Activated CD4-positive, alpha-beta T cell treated with anti-CD3 and anti-CD28 coated beads, Interleukin-10, Interleukin-2, amounts not matched to agents 100 ng/mL and 50 ng/mL, durations not matched to agents 16 hours and 8 hours (primary cell): ENCODE results near the gene ARPC2.

Experiments
- DNase-seq: peaks from one replicate; pipeline ENCODE4 v3.0.0-alpha.2; 2020

ARPC2 gene

DNA sequence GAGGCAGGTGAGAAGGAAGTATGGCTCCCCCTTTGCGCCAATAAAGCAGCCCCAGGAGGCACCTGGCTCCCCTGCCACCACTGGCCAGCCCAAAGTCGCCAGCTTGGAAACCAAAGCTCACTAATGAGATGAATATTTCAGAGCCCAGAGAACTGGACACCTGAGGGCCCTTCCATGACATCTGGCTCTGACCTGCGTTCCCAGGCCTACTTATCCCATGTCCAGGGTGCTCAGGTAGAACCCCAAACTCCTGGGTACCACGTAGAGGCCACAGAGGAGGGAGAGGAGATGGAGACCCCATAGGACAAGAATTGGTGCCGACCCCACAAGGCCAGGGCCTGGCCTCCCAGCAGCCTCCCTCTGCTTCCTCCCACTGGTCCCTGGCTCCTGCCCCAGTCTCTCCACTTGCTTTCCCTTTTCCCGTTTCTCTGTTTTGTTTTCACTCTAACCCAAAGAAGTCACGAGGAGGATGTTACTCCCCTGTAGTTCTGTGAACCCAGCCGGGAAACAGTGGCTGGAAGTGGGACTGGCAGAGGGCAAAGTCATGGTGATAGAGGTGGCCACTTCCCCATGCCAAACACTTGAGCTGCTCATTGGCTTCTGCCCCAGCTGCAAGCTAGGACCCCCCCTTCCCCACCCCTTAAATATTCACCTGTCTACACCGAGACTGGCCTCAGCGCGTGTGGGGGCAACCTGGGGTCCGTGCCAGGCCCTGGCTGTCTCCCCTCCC, 74.5 kb downstream of the ARPC2 start:
- DNase-seq, result peak; percentile 33

DNA sequence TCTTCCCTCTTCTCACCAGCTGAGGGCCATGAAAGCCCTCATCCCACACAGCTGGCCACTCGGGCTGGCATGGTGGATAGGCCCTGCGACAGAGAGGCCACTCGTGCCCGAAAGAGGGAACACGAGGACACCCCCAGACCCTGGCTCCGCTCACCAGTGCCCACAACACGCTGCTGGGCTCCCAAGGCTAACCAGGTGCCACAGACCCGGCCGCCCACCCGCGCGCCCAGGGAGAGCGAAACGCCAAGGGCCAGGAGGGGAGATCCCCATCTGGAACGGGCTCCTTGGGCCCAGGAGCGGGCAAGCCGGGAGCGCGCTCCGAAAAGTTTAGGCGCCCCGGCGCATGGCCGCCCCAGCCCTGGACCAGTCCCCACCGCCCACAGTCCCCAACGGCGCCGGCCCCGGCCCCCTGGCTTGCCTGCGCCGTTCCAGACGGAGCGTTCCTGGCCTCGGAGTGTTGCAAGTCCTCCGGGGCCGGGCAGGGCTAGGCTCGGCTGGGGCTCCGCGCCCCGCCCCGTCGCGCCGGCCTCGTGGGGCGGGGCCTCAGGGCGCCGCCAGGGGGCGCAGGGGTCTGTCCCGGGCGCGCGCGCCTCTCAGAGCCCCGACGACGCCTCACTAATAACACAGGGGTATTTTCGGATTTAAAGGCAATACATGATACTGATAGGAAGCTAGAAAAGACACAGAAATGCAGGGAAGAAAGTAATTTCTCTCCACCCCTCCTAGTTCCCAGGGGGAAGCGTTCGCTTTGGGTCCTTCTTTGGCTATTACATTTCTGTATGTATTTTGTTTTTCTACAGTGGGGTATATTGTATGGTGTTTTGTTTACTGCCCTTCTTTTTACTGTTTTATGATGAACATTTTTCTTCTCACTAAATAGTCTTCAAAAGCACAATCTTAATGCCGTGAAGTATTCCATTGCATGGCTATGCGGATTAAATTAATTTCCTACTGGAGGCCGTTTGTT, 75.3 kb downstream of the ARPC2 start, which contains the start of gene TMBIM1:
TMBIM1 (minus strand) TSS at position 456 of the 967 bp plus-strand sequence. CDS start 10,362 bp downstream, outside the sequence.
- peak; percentile 85 for DNase-seq

DNA sequence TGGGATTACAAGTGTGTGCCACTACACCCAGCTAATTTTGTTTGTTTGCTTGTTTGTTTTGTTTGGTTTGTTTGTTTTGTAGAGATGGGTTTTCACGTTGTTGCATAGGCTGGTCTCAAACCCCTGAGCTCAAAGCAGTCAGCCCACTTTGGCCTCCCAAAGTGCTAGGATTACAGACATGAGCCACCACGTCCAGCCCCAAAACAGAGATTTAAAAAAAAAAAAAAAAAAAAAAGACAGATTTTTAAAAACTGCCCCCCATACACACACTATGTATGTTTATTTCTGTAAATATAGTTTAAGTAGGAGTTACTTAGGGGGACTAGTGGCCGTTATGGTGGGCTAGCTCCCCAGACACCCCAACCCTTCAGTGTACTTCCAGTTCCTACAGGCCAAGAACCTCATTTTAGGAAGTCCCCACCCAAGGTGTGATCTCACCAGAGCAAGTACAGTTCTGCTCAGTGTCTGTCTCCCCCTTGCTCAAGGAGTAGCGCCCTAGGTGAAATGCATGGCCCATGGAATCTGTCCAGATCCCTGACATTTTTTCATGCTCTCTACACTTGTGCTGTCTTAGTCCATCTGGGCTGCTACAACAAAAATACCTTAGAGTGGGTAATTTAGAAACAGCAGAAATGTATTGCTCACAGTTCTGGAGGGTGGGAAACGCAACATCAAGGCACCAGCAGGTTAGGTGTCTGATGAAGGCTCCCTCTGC, 76.9 kb downstream of the ARPC2 start:
- DNase-seq, result no peak

DNA sequence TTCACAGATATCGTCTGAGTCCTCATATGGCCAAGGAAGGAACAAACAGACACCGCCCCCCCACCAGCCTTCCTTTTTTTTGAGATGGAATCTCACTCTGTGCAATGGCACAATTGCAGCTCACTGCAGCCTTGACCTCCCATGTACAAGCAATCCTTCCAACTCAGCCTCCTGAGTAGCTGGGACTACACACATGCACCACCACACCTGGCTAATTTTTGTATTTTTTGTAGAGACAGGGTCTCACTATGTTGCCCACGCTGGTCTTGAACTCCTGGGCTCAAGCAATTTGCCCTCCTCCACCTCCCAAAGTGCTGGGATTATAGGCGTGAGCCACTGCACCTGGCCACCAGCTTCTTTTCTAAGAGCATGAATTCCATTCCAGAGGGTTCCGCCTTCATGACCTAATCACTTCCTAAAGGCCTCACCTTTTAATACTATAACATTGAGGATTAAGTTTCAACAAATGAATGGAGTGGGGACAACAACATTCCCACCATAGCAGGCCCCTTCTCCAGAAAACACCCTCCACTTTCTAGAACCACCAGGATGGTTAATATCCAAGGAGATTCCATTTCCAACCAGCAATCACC, 77.5 kb downstream of the ARPC2 start:
- DNase-seq, result no peak

DNA sequence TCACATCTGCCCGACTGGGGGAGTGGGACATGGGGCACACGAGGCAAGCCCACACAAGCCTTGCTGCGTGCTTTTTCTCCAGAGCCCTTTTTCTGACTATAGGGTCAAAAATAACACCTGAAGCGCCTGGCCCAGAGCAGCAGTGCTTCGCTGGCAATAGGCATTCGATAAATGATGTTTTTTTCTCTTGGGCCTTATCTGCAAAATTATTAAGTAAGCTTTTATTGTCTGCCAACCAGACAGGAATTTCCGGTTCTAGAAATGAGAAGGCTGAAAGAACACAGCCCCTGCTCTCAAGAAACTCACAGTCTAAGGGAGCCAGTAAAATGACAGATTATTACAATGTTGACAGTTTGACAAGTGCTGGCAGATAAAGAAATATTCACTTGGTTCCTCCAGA, 78.0 kb downstream of the ARPC2 start:
- peak; percentile 10 for DNase-seq

DNA sequence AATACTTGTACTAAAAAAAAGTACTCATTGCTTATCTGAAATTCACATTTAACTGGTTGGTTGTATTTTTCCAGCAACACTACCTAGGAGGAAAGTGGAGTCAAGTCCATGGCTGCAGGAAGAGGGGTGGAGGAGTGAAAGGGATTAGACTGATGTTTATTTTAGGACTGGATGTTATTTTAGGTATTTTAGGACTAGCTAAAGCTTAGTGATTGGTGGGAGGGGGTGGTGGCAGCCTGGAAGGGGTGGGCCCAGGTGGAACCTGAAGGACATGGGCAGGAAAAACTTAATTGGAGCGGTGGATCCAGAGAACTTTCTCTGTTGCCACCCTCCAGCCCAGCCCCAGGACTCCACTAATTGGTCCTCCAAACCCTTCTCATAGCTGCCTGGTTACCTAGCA, 79.2 kb downstream of the ARPC2 start:
- no peak for DNase-seq

DNA sequence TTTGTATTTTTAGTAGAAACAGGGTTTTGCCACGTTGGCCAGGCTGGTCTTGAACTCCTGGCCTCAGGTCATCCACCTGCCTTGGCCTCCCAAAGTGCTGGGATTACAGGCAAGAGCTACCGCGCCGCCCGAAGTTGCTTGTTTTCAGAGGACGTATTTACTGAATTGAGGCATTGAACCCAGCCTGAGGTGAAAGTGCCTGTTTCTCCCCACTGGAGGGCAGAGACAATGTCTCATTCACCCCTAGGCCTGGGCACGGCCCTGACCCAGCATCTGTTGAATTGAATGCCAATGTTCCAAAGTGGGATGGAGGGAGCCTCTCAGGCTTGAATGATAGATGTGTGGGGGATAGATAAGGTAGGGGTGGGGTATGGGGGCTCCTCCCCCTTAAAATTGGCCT, 79.9 kb downstream of the ARPC2 start:
- DNase-seq, result no peak

DNA sequence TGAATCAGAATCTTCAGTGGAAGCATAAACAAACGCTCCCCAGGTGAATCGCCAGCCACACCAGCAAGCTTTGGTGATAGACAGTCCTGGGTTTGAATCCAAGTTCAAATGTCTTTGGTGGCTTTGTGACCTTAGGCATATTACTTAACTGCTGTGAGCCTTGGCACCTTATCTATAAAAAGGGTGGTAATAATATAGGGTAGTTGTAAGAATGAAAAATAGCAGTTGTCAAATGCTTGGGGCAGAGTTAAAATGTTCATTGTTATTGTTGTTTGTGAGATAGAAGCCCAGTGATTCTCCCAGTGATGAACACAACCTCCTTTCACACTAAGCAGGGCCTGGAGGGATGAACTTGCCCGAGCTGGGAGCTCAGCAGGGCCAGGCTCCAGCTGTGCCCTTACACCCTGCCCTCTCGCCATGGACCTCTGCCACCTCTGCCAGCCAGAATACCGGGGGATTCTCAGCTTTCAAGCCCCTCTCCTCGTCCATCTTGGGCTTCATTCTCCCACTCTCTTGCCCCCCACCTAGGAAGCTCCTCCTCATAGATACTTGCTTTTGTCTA, 81.4 kb downstream of the ARPC2 start:
- DNase-seq, result no peak

DNA sequence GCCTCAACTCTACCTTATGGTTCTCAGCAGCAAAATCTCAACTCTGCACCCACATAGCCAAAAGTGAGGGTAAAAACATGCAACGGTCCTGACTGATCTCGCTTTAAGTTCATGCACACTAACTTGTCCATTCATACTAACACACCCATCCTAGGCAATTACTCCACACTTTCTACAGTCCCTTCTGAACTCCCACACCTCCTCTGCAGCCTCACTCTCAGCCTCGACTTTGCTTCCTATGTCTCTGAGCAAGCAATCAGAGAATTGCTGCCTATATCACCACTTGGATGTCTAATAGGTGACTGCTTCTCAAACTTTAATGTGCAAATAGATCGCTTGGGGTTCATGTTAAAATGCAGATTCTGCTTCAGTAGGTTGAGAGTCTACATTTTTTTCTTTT, 83.2 kb downstream of the ARPC2 start:
- no peak for DNase-seq

DNA sequence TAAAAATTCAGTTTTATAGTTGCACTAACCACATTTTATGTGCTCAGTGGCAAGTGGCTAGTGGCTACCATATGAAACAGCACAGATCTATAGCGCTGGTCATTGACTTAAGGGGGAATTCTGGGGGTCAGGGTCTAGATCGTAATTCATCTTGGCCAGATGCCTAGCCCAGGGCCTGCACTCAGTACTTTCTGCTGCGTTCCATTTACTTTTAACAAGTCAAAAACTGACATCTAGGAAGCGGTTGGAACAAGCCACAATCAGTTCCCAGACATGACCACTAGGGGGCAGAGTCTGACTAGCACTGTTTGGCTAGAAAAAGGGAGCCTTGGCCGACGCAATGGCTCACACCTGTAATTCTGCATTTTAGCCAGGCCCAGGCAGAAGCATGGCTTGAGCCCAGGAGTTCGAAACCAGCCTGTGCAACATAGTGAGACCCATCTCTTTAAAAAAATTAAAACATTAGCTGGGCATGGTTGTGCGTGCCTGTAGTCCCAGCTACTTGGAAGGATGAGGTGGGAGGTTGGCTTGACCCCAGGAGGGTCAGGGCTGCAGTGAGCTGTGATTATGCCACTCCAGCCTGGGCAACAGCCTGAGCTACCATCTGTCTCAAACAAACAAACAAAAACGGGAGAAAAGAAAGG, 84.3 kb downstream of the ARPC2 start:
- peak; percentile 91 for DNase-seq
